ENCODE measurements around the gene ADAMTS14.

The ADAMTS14 gene

GRCh38 chr10:70751356-70751755, 79.0 kb downstream of the ADAMTS14 start:
- no peak for ATAC-seq

DNA sequence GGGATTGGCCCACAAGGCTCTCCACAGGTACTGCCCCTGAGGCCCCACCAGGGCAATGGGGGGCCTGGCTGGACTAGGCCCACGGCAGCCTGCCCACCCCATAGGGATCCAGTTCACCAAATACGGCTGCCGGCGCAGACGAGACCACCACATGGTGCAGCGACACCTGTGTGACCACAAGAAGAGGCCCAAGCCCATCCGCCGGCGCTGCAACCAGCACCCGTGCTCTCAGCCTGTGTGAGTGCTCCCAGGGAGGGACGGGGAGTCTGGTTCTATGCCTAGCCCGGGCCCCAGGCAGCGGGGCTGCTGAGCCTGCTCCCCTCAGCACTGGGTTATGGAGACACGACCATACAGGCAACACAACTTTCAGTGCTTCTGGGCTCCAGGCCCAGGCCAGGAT, 79.7 kb downstream of the ADAMTS14 start:
- TF ChIP-seq ZNF8 (CRISPR knock-in tag; IDR thresholded peaks at IDR 0.05) (no peak), TCF4 (CRISPR knock-in tag; IDR thresholded peaks at IDR 0.05; ENCODE audit: borderline replicate concordance) (no peak), RARB (CRISPR knock-in tag; IDR thresholded peaks at IDR 0.05) (no peak), PPARA (CRISPR knock-in tag; IDR thresholded peaks at IDR 0.05; ENCODE audit: borderline replicate concordance) (no peak)
- no peak for ATAC-seq

More at GRCh38 chr10:70751356-70751755, 79.0 kb downstream of the ADAMTS14 start:
- TF ChIP-seq ARNTL (CRISPR knock-in tag; IDR thresholded peaks at IDR 0.05; ENCODE audit: borderline replicate concordance, low read depth) (no peak), GLIS3 (CRISPR knock-in tag; IDR thresholded peaks at IDR 0.05) (no peak), PPARA (CRISPR knock-in tag; IDR thresholded peaks at IDR 0.05; ENCODE audit: borderline replicate concordance) (no peak), OSR1 (CRISPR knock-in tag; IDR thresholded peaks at IDR 0.05) (no peak), ISL1 (CRISPR knock-in tag; IDR thresholded peaks at IDR 0.05) (no peak), TOX (CRISPR knock-in tag; IDR thresholded peaks at IDR 0.05; ENCODE audit: borderline replicate concordance) (no peak), SNAI2 (CRISPR knock-in tag; IDR thresholded peaks at IDR 0.05) (no peak)
- TF ChIP-seq, protein P1, sequence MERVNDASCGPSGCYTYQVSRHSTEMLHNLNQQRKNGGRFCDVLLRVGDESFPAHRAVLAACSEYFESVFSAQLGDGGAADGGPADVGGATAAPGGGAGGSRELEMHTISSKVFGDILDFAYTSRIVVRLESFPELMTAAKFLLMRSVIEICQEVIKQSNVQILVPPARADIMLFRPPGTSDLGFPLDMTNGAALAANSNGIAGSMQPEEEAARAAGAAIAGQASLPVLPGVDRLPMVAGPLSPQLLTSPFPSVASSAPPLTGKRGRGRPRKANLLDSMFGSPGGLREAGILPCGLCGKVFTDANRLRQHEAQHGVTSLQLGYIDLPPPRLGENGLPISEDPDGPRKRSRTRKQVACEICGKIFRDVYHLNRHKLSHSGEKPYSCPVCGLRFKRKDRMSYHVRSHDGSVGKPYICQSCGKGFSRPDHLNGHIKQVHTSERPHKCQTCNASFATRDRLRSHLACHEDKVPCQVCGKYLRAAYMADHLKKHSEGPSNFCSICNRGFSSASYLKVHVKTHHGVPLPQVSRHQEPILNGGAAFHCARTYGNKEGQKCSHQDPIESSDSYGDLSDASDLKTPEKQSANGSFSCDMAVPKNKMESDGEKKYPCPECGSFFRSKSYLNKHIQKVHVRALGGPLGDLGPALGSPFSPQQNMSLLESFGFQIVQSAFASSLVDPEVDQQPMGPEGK (CRISPR knock-in tag; IDR thresholded peaks at IDR 0.05; ENCODE audit: borderline replicate concordance) = no peak

- no peak for TF ChIP-seq ZFP3 (CRISPR knock-in tag; IDR thresholded peaks at IDR 0.05)
- no peak for TF ChIP-seq ZNF8 (CRISPR knock-in tag; IDR thresholded peaks at IDR 0.05)
- TF ChIP-seq TOX (CRISPR knock-in tag; IDR thresholded peaks at IDR 0.05; ENCODE audit: borderline replicate concordance) = no peak
- no peak for TF ChIP-seq CSDC2 (CRISPR knock-in tag; IDR thresholded peaks at IDR 0.05)
- no peak for TF ChIP-seq ZFP30 (CRISPR knock-in tag; IDR thresholded peaks at IDR 0.05)
- no peak for TF ChIP-seq RARB (CRISPR knock-in tag; IDR thresholded peaks at IDR 0.05)
- TF ChIP-seq SNAI2 (CRISPR knock-in tag; IDR thresholded peaks at IDR 0.05) = no peak
- no peak for TF ChIP-seq ISL1 (CRISPR knock-in tag; IDR thresholded peaks at IDR 0.05)
- TF ChIP-seq, protein P2, sequence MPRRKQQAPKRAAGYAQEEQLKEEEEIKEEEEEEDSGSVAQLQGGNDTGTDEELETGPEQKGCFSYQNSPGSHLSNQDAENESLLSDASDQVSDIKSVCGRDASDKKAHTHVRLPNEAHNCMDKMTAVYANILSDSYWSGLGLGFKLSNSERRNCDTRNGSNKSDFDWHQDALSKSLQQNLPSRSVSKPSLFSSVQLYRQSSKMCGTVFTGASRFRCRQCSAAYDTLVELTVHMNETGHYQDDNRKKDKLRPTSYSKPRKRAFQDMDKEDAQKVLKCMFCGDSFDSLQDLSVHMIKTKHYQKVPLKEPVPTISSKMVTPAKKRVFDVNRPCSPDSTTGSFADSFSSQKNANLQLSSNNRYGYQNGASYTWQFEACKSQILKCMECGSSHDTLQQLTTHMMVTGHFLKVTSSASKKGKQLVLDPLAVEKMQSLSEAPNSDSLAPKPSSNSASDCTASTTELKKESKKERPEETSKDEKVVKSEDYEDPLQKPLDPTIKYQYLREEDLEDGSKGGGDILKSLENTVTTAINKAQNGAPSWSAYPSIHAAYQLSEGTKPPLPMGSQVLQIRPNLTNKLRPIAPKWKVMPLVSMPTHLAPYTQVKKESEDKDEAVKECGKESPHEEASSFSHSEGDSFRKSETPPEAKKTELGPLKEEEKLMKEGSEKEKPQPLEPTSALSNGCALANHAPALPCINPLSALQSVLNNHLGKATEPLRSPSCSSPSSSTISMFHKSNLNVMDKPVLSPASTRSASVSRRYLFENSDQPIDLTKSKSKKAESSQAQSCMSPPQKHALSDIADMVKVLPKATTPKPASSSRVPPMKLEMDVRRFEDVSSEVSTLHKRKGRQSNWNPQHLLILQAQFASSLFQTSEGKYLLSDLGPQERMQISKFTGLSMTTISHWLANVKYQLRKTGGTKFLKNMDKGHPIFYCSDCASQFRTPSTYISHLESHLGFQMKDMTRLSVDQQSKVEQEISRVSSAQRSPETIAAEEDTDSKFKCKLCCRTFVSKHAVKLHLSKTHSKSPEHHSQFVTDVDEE (CRISPR knock-in tag; IDR thresholded peaks at IDR 0.05) = no peak
- TF ChIP-seq, protein P3, sequence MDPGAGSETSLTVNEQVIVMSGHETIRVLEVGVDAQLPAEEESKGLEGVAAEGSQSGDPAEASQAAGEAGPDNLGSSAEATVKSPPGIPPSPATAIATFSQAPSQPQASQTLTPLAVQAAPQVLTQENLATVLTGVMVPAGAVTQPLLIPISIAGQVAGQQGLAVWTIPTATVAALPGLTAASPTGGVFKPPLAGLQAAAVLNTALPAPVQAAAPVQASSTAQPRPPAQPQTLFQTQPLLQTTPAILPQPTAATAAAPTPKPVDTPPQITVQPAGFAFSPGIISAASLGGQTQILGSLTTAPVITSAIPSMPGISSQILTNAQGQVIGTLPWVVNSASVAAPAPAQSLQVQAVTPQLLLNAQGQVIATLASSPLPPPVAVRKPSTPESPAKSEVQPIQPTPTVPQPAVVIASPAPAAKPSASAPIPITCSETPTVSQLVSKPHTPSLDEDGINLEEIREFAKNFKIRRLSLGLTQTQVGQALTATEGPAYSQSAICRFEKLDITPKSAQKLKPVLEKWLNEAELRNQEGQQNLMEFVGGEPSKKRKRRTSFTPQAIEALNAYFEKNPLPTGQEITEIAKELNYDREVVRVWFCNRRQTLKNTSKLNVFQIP (CRISPR knock-in tag; IDR thresholded peaks at IDR 0.05; ENCODE audit: borderline replicate concordance, low read depth) = no peak
- TF ChIP-seq CREB5 (CRISPR knock-in tag; IDR thresholded peaks at IDR 0.05; ENCODE audit: low read depth) = no peak
- no peak for TF ChIP-seq CSRNP3 (CRISPR knock-in tag; IDR thresholded peaks at IDR 0.05)
- TF ChIP-seq GLIS3 (CRISPR knock-in tag; IDR thresholded peaks at IDR 0.05) = no peak
- TF ChIP-seq ESRRG (CRISPR knock-in tag; IDR thresholded peaks at IDR 0.05) = no peak
- TF ChIP-seq BACH2 (CRISPR knock-in tag; IDR thresholded peaks at IDR 0.05; ENCODE audit: borderline replicate concordance) = no peak
- no peak for TF ChIP-seq OSR1 (CRISPR knock-in tag; IDR thresholded peaks at IDR 0.05)
- TF ChIP-seq ARNTL (CRISPR knock-in tag; IDR thresholded peaks at IDR 0.05; ENCODE audit: borderline replicate concordance, low read depth) = no peak
- no peak for TF ChIP-seq PPARA (CRISPR knock-in tag; IDR thresholded peaks at IDR 0.05; ENCODE audit: borderline replicate concordance)
- TF ChIP-seq ZNF565 (CRISPR knock-in tag; conservative IDR thresholded peaks at IDR 0.05; ENCODE audit: low read depth) = no peak
- ATAC-seq = no peak
Measured at GRCh38 chr10:70752571-70752970, 80.3 kb downstream of the ADAMTS14 start.

All from SK-N-SH treated with all-trans-retinoic acid at 6 μM for 48 hours (cell line).